ENCODE data around the gene TNFSF8.

TNFSF8 gene

GRCh38 chr9:114864471-114864870 is 65.9 kb downstream of the TNFSF8 start:
- DNase-seq = no peak

- no peak for DNase-seq
These were observed 68.3 kb downstream of the TNFSF8 start for GRCh38 chr9:114861922-114862605.

- DNase-seq = no peak
These were observed 69.1 kb downstream of the TNFSF8 start for GRCh38 chr9:114861273-114861672.

GRCh38 chr9:114860187-114860586 is 70.2 kb downstream of the TNFSF8 start:
- no peak for DNase-seq

- peak; percentile 36 for DNase-seq
These were observed 73.5 kb downstream of the TNFSF8 start for GRCh38 chr9:114856942-114857315.

GRCh38 chr9:114856215-114856941 is 74.0 kb downstream of the TNFSF8 start:
- DNase-seq = peak; percentile 85

- peak; percentile 39 for DNase-seq
These were observed 74.9 kb downstream of the TNFSF8 start for GRCh38 chr9:114855488-114855887.

GRCh38 chr9:114854736-114855355 is 75.5 kb downstream of the TNFSF8 start:
- no peak for DNase-seq

GRCh38 chr9:114853071-114853855 is 77.1 kb downstream of the TNFSF8 start:
- DNase-seq = no peak

- peak; percentile 36 for DNase-seq
These were observed 78.3 kb downstream of the TNFSF8 start for GRCh38 chr9:114852050-114852594.

GRCh38 chr9:114851306-114851705 is 79.1 kb downstream of the TNFSF8 start:
- no peak for DNase-seq

Data from EL (cell line).